Memory B cell (primary cell): ENCODE data around the gene RPTOR.

Experiments used
- ATAC-seq: fragments of 150-1000 bp; cut with Tn5 transposase; 2 replicates; pipeline ENCODE4 v1.10.0; 2021; ENCODE audit warnings: low read depth, mild to moderate bottlenecking, moderate library complexity
- DNase-seq, 2 donors: peaks; one replicate each; pipeline ENCODE4 v3.0.0; 2022; ENCODE audit warnings: low spot score in 2 of 2
- H3K27ac Mint-ChIP-seq: one replicate; pipeline ENCODE4 v1.8.0; 2022; ENCODE audit warnings: mild to moderate bottlenecking, moderate library complexity, mixed read lengths
- H3K27me3 Mint-ChIP-seq: one replicate; pipeline ENCODE4 v1.8.0; 2022; ENCODE audit warnings: mixed read lengths
- H3K36me3 Mint-ChIP-seq: one replicate; pipeline ENCODE4 v1.8.0; 2022; ENCODE audit warnings: mild to moderate bottlenecking, mixed read lengths
- H3K4me1 Mint-ChIP-seq: one replicate; pipeline ENCODE4 v1.8.0; 2022; ENCODE audit warnings: mixed read lengths
- H3K4me3 Mint-ChIP-seq: one replicate; pipeline ENCODE4 v1.8.0; 2022; ENCODE audit warnings: mild to moderate bottlenecking, moderate library complexity, mixed read lengths
- H3K9me3 Mint-ChIP-seq: one replicate; pipeline ENCODE4 v1.8.0; 2022; ENCODE audit warnings: mixed read lengths

The RPTOR gene

GRCh38 chr17:80833952-80834892, 289.6 kb downstream of the RPTOR start:
- H3K27me3 Mint-ChIP-seq = no peaks in the 10 kb centered on the region
- no peaks in the 10 kb centered on the region for H3K9me3 Mint-ChIP-seq
- peak overlapping the region; percentile 31 for H3K27ac Mint-ChIP-seq
- DNase-seq (no peak), ATAC-seq (no peak)
- peaks cover 5% of the 10 kb centered on the region for H3K4me1 Mint-ChIP-seq
- H3K36me3 Mint-ChIP-seq = peaks cover 5% of the 10 kb centered on the region
- H3K4me3 Mint-ChIP-seq = peak overlapping the region; percentile 59

DNA sequence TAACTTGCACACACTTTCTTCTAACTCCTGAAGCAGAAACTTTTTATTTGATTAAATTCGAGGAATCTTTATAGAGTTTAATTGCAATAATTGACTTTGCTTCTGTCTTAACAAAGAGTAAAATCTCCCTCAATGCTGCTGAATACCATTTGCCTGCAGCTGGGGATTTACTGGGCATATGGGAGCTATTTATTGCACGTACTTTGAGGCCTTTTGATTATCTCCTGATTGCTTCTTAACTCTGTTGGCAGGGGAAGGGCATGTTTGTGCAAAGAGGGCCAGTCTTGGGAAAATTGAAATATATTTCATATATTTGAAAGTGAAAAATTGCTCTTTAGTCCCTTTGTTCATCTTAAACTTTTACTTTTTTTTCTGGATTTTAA, 290.2 kb downstream of the RPTOR start:
- Mint-ChIP-seq H3K27me3 (no peaks in the 10 kb centered on the region), H3K9me3 (no peaks in the 10 kb centered on the region), H3K36me3 (peaks cover 5% of the 10 kb centered on the region), H3K4me1 (peaks cover 5% of the 10 kb centered on the region), H3K27ac (peak overlapping the region; percentile 31), H3K4me3 (no peak overlapping the region)
- ATAC-seq (no peak), DNase-seq (no peak)

GRCh38 chr17:80835816-80836657, 291.4 kb downstream of the RPTOR start:
- H3K4me3 Mint-ChIP-seq = peak overlapping the region; percentile 49
- H3K27ac Mint-ChIP-seq = no peak overlapping the region
- no peaks in the 10 kb centered on the region for H3K27me3 Mint-ChIP-seq
- H3K36me3 Mint-ChIP-seq = peaks cover 5% of the 10 kb centered on the region
- ATAC-seq = no peak
- H3K4me1 Mint-ChIP-seq = peaks cover 5% of the 10 kb centered on the region
- no peaks in the 10 kb centered on the region for H3K9me3 Mint-ChIP-seq
- DNase-seq = no peak

GRCh38 chr17:80836658-80836965, 292.0 kb downstream of the RPTOR start:
- H3K4me3 Mint-ChIP-seq = no peak overlapping the region
- peaks cover 5% of the 10 kb centered on the region for H3K36me3 Mint-ChIP-seq
- H3K27me3 Mint-ChIP-seq = no peaks in the 10 kb centered on the region
- no peaks in the 10 kb centered on the region for H3K9me3 Mint-ChIP-seq
- DNase-seq = no peak
- H3K27ac Mint-ChIP-seq = no peak overlapping the region
- no peak for ATAC-seq
- H3K4me1 Mint-ChIP-seq = peaks cover 3% of the 10 kb centered on the region

DNA sequence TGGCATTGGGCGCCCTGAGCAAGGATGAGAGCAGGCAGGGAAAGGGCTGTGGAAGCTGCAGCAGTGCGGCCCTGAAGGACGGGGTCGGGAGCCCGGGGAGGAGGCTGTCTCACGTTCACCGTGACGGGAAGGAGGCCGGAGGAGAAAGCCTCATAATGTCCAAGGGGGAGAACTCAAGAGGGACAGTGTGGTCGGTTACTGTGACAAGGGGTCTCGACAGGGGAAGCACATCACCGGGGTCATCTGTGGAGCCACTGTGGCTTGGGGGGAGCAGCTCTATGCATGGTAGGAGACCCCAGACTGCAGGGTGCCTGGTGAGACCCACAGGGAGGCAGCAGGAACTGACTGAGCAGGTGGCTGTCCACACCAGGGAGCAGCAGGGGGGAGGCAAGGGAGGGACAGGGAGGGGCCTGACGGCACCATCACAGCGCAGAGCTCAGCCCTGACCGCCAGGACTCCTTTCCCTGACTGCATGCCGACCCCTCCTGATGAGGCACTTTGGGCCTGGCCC, 292.4 kb downstream of the RPTOR start:
- ATAC-seq (no peak), DNase-seq (no peak)
- H3K27me3 Mint-ChIP-seq = no peaks in the 10 kb centered on the region
- peaks cover 5% of the 10 kb centered on the region for H3K36me3 Mint-ChIP-seq
- H3K9me3 Mint-ChIP-seq = no peaks in the 10 kb centered on the region
- no peaks in the 10 kb centered on the region for H3K4me1 Mint-ChIP-seq
- no peak overlapping the region for H3K27ac Mint-ChIP-seq
- H3K4me3 Mint-ChIP-seq = no peak overlapping the region

- Mint-ChIP-seq H3K27me3 (no peaks in the 10 kb centered on the region), H3K27ac (no peak overlapping the region), H3K4me3 (no peak overlapping the region), H3K4me1 (no peaks in the 10 kb centered on the region), H3K9me3 (no peaks in the 10 kb centered on the region), H3K36me3 (peaks cover 7% of the 10 kb centered on the region)
- no peak for DNase-seq
- ATAC-seq = no peak
Measured at GRCh38 chr17:80837711-80838110, 293.1 kb downstream of the RPTOR start.

DNA sequence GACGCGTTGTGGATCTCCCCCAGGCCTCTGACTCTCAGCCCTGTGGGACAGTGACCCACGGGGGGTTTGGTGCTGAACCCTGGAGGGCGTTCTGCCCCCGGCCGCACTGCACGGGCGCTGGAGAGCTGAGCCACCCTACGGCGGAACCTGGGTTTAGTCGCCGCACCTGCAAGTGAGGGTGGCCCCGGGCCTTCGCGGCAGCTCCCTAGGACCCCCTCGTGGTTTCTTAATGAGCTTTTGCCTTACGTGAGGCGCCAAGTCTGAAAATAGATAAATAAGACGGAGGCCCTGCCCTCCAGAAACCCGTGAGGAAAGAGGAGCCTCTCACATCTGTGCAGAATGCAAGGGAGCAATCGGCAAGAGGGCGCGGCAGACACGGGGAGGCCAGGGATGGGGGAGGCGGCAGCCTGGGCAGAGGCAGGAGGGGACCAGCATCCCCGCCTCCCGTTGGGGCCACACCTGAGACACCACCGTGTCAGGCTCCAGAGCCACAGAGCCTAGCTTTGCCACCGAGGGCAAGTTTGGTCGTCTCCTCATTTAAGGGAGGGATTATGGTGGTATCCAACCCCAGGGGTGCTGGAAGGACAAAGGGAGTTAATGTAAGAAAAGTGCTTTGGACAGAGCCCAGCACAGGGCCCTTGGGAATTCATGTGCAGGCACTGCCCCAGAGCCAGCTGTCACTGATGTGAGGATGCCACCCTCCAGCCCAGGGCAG, 293.8 kb downstream of the RPTOR start:
- H3K27ac Mint-ChIP-seq = no peak overlapping the region
- no peaks in the 10 kb centered on the region for H3K9me3 Mint-ChIP-seq
- no peaks in the 10 kb centered on the region for H3K4me1 Mint-ChIP-seq
- peaks cover 8% of the 10 kb centered on the region for H3K36me3 Mint-ChIP-seq
- DNase-seq (no peak), ATAC-seq (no peak)
- no peaks in the 10 kb centered on the region for H3K27me3 Mint-ChIP-seq
- H3K4me3 Mint-ChIP-seq = no peak overlapping the region

DNA sequence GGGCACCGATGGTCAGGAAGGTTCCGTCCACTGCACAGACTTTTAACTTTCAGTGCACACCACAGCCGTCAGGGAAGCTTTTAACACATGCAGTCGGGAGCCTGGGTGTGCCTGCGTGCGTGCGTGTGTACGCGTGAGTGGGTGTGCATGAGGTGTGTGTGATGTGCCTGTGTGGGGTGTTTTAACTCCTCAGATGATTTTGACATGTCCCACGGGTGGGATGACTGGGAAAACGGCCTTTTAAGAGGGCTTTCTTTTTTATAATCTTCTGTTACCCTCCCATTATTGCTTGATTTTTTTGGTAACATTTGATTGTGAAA, 294.3 kb downstream of the RPTOR start:
- Mint-ChIP-seq H3K4me1 (no peaks in the 10 kb centered on the region), H3K27me3 (no peaks in the 10 kb centered on the region), H3K27ac (no peak overlapping the region), H3K9me3 (no peaks in the 10 kb centered on the region), H3K36me3 (peaks cover 8% of the 10 kb centered on the region), H3K4me3 (no peak overlapping the region)
- ATAC-seq = no peak
- no peak for DNase-seq

DNA sequence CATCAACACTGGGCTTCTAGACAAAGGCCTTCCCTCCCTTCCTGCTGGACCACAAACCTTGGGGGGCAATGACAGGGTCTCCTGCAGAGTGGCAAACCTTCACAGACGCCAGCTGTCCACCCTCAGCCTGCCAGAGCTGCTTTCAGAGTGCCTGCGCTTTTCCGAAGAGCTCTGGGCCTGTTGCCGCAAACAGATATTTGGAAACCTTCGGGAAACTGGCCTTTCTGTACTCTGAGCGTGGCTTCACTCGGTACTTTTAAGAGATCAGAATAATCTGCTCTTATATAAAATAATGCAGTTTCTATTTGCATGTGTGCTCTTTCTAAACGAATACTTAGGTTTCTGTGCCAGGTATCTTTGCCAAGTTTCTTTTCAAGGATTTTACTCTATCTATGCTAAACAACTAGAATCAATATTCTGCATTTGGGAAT, 294.9 kb downstream of the RPTOR start:
- DNase-seq (no peak), ATAC-seq (no peak)
- Mint-ChIP-seq H3K4me3 (no peak overlapping the region), H3K27ac (no peak overlapping the region), H3K27me3 (no peaks in the 10 kb centered on the region), H3K36me3 (peaks cover 8% of the 10 kb centered on the region), H3K9me3 (no peaks in the 10 kb centered on the region), H3K4me1 (no peaks in the 10 kb centered on the region)

- Mint-ChIP-seq H3K36me3 (peaks cover 8% of the 10 kb centered on the region), H3K27me3 (no peaks in the 10 kb centered on the region), H3K27ac (no peak overlapping the region), H3K4me3 (no peak overlapping the region), H3K9me3 (no peaks in the 10 kb centered on the region), H3K4me1 (no peaks in the 10 kb centered on the region)
- DNase-seq (no peak), ATAC-seq (no peak)
Measured at GRCh38 chr17:80839970-80840369, 295.3 kb downstream of the RPTOR start.

GRCh38 chr17:80842456-80843013, 297.9 kb downstream of the RPTOR start:
- peaks cover 18% of the 10 kb centered on the region for H3K36me3 Mint-ChIP-seq
- no peak overlapping the region for H3K27ac Mint-ChIP-seq
- DNase-seq (no peak), ATAC-seq (no peak)
- H3K9me3 Mint-ChIP-seq = no peaks in the 10 kb centered on the region
- no peaks in the 10 kb centered on the region for H3K27me3 Mint-ChIP-seq
- H3K4me3 Mint-ChIP-seq = no peak overlapping the region
- peaks cover 16% of the 10 kb centered on the region for H3K4me1 Mint-ChIP-seq

- peaks cover 16% of the 10 kb centered on the region for H3K36me3 Mint-ChIP-seq
- H3K4me1 Mint-ChIP-seq = peaks cover 16% of the 10 kb centered on the region
- H3K27ac Mint-ChIP-seq = no peak overlapping the region
- no peaks in the 10 kb centered on the region for H3K9me3 Mint-ChIP-seq
- no peak for DNase-seq
- no peaks in the 10 kb centered on the region for H3K27me3 Mint-ChIP-seq
- no peak overlapping the region for H3K4me3 Mint-ChIP-seq
- ATAC-seq = no peak
Measured at GRCh38 chr17:80843741-80844156, 299.1 kb downstream of the RPTOR start.

- H3K27me3 Mint-ChIP-seq = no peaks in the 10 kb centered on the region
- H3K4me1 Mint-ChIP-seq = peaks cover 16% of the 10 kb centered on the region
- ATAC-seq (no peak), DNase-seq (no peak)
- H3K27ac Mint-ChIP-seq = no peak overlapping the region
- H3K4me3 Mint-ChIP-seq = no peak overlapping the region
- H3K9me3 Mint-ChIP-seq = no peaks in the 10 kb centered on the region
- peaks cover 16% of the 10 kb centered on the region for H3K36me3 Mint-ChIP-seq
Measured at GRCh38 chr17:80844418-80844990, 299.9 kb downstream of the RPTOR start.
